Measurements from ENCODE around the gene LRP11.

Gene LRP11

GRCh38 chr6:149782337-149782736, 81.8 kb downstream of the LRP11 start:
- DNase-seq (ENCODE audit: low read depth in 2 of 2): no peak

- no peak for DNase-seq (ENCODE audit: low read depth in 2 of 2)
Measured at GRCh38 chr6:149781715-149782114, 82.4 kb downstream of the LRP11 start.

GRCh38 chr6:149779644-149779963, 84.6 kb downstream of the LRP11 start:
- no peak for DNase-seq (ENCODE audit: low read depth in 2 of 2)

GRCh38 chr6:149777624-149778023, 86.5 kb downstream of the LRP11 start:
- no peak for DNase-seq (ENCODE audit: low read depth in 2 of 2)

- no peak for DNase-seq (ENCODE audit: low read depth in 2 of 2)
Measured at GRCh38 chr6:149771925-149772324, 92.2 kb downstream of the LRP11 start.

- DNase-seq (ENCODE audit: low read depth in 2 of 2): no peak
Measured at GRCh38 chr6:149771185-149771584, 93.0 kb downstream of the LRP11 start.

GRCh38 chr6:149769676-149770075, 94.5 kb downstream of the LRP11 start:
- DNase-seq (ENCODE audit: low read depth in 2 of 2): no peak
